Suprapubic skin (tissue), 4 donors: ENCODE measurements around the gene LRRN4CL. TPM values are rescaled to one million over a fixed set of nuclear protein-coding genes. Genes with fewer than 3 reads are reported as not detected.
A peak's percentile ranks its signal among the peaks of the same experiment; 100 is the strongest.
"Not testable (repeated sequence)": the region's sequence is repeated elsewhere in the genome, so short reads cannot be mapped to it uniquely, and the experiment has no call there.

ENCODE experiments used
- DNase-seq, 2 donors: peaks; one replicate each; pipeline ENCODE4 v3.0.0-alpha.2; 2019; ENCODE audit warnings: low spot score in 2 of 2
- H3K27ac ChIP-seq: fragments of 200-600 bp; sonication (generic); one replicate; pipeline ENCODE4 v1.5.1; 2019
- H3K27me3 ChIP-seq: fragments of 200-600 bp; sonication (generic); one replicate; pipeline ENCODE4 v1.5.1; 2019
- H3K36me3 ChIP-seq: fragments of 200-600 bp; sonication (generic); one replicate; pipeline ENCODE4 v1.5.1; 2019
- H3K4me1 ChIP-seq: fragments of 200-600 bp; sonication (generic); one replicate; pipeline ENCODE4 v1.5.1; 2019
- H3K4me3 ChIP-seq: fragments of 200-600 bp; sonication (generic); one replicate; pipeline ENCODE4 v1.5.1; 2019; ENCODE audit warnings: mild to moderate bottlenecking
- H3K9me3 ChIP-seq: fragments of 200-600 bp; sonication (generic); one replicate; pipeline ENCODE4 v1.5.1; 2019
- EP300 ChIP-seq: sonication (generic); formaldehyde crosslinking; IDR thresholded peaks from one replicate; pipeline ENCODE4 v1.6.1; 2017; ENCODE audit warnings: antibody characterized with exemption
- POLR2A ChIP-seq, 2 donors: fragments of 450-650 bp; IDR thresholded peaks; one replicate each; pipeline ENCODE4 v1.6.1; 2017; ENCODE audit warnings: antibody characterized with exemption in 2 of 2, mild to moderate bottlenecking in 2 of 2, moderate library complexity in 2 of 2
- POLR2AphosphoS5 ChIP-seq, 3 donors: sonication (generic); formaldehyde crosslinking; IDR thresholded peaks; one replicate each; pipeline ENCODE4 v1.6.1; 2017; ENCODE audit warnings: antibody characterized with exemption in 3 of 3
- WGBS: methylation state at CpG from one replicate; pipeline ENCODE4 v1.1.5; 2018; 5-methylcytosine and 5-hydroxymethylcytosine counted together
- total RNA-seq, 4 donors: library from RNA; depleted of rRNA; stranded (reverse); fragments of >200 nt; gene quantifications; one replicate each; pipeline ENCODE4 v1.1.0, GENCODE V29; 2016
- TF ChIP-seq, protein P1 (sequence below), 2 donors: fragments of 200-600 bp in 1 of 2; fragments of 450-650 bp in 1 of 2; sonication (generic) in 1 of 2; IDR thresholded peaks; one replicate each; pipeline ENCODE4 v1.5.1; 2016 to 2019; ENCODE audit warnings: antibody characterized with exemption in 2 of 2, mild to moderate bottlenecking in 1 of 2, moderate library complexity in 1 of 2

Gene LRRN4CL
- total RNA-seq, 4 donors from 2014 or later = 3.3 to 7.6 (median 5.9) TPM

DNA sequence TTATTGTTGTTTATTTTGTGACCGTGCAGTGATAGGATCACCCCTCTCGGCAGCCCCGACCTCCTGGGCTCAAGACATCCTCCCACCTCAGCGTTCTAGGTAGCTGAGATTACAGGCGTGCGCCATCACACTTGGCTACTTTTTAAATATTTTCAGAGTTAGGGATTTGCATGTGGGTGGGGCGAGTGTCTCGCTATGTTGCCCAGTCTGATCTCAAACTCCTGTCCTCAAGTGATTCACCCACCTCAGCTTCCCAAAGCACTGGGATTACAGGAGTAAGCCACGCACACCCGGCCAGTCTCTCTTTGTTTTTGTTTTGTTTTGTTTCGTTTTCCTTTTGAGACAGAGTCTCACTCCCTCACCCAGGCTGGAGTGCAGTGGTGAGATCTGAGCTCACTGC lies 35.0 kb downstream of the LRRN4CL start:
- TF ChIP-seq EP300 (no peak), POLR2AphosphoS5 (IDR thresholded peaks at IDR 0.05) (no peak), POLR2A (IDR thresholded peaks at IDR 0.05) (no peak)
- TF ChIP-seq, protein P1, sequence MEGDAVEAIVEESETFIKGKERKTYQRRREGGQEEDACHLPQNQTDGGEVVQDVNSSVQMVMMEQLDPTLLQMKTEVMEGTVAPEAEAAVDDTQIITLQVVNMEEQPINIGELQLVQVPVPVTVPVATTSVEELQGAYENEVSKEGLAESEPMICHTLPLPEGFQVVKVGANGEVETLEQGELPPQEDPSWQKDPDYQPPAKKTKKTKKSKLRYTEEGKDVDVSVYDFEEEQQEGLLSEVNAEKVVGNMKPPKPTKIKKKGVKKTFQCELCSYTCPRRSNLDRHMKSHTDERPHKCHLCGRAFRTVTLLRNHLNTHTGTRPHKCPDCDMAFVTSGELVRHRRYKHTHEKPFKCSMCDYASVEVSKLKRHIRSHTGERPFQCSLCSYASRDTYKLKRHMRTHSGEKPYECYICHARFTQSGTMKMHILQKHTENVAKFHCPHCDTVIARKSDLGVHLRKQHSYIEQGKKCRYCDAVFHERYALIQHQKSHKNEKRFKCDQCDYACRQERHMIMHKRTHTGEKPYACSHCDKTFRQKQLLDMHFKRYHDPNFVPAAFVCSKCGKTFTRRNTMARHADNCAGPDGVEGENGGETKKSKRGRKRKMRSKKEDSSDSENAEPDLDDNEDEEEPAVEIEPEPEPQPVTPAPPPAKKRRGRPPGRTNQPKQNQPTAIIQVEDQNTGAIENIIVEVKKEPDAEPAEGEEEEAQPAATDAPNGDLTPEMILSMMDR (IDR thresholded peaks at IDR 0.05) = no peak
- Histone ChIP-seq H3K27me3 (no peaks in the 10 kb centered on the region), H3K4me1 (peaks cover 17% of the 10 kb centered on the region), H3K36me3 (peaks cover 8% of the 10 kb centered on the region), H3K27ac (no peak overlapping the region), H3K9me3 (no peaks in the 10 kb centered on the region), H3K4me3 (no peak overlapping the region)
- no peak for DNase-seq
- 84% methylated on average over 11 of the region's 11 CpGs for WGBS

DNA sequence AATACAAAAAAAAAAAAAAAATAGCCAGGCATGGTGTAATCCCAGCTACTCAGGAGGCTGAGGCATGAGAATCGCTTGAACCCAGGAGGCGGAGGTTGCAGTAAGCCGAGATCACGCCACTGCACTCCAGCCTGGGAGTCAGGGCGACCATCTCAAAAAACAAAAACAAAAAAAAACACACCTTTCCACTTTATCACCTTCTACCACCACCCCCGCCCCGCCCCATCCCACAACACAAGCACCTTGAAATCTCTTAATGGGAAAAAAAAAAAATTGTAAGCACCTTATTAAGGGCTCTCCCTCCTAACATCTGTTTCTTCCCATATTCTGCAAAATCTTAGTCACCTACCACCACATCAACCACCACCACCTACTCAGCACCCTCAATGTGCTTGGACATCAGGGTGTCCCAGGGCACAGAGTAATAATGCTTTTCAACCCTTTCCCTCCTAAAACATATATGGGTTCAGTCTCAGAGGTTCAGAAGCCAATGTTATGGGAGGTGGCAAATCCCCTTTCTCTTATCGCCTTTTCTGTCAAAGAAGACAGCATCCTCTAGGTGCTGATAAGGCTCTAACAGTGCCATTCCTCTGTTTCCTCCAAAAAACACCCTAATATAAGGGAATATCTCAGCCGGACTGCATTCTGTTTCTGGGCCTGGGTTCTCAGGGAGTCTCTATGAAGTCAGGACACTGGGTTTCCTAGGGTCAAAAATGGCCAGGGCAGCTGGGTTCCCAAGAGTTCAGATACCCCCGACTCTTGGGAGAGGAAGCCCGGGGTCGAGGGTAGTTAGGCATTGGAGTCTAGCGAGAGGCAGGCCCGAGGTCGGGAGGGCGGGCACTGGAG lies 36.9 kb downstream of the LRRN4CL start:
- no peak for TF ChIP-seq POLR2A (IDR thresholded peaks at IDR 0.05)
- TF ChIP-seq, protein P1 (IDR thresholded peaks at IDR 0.05) = no peak
- no peak for TF ChIP-seq EP300
- TF ChIP-seq POLR2AphosphoS5 (IDR thresholded peaks at IDR 0.05) = no peak
- Histone ChIP-seq H3K27ac (peak overlapping the region; percentile 90), H3K27me3 (no peaks in the 10 kb centered on the region), H3K4me1 (peaks cover 19% of the 10 kb centered on the region), H3K9me3 (no peaks in the 10 kb centered on the region), H3K36me3 (peaks cover 24% of the 10 kb centered on the region), H3K4me3 (peak overlapping the region; percentile 72)
- WGBS = 31% methylated on average over 15 of the region's 16 CpGs
- no peak for DNase-seq

DNA sequence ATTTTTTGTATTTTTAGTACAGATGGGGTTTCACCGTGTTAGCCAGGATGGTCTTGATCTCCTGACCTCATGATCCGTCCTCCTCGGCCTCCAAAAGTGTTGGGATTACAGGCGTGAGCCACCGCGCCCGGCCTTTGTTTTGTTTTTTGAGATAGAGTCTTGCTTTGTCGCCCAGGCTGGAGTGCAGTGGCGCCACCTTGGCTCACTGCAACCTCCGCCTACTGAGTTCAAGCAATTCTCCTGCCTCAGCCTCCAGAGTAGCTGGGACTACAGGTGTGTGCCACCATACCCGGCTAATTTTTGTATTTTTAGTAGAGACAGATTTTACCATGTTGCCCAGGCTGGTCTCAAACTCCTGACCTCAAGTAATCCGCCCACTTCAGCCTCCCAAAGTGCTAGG lies 39.0 kb downstream of the LRRN4CL start:
- Histone ChIP-seq H3K4me1 (peaks cover 32% of the 10 kb centered on the region), H3K36me3 (peaks cover 24% of the 10 kb centered on the region)
- not testable (repeated sequence) for H3K27ac ChIP-seq, H3K4me3 ChIP-seq, DNase-seq, H3K27me3 ChIP-seq, H3K9me3 ChIP-seq
- whole genome bisulfite sequencing = 96% methylated on average over 12 of the region's 12 CpGs

DNA sequence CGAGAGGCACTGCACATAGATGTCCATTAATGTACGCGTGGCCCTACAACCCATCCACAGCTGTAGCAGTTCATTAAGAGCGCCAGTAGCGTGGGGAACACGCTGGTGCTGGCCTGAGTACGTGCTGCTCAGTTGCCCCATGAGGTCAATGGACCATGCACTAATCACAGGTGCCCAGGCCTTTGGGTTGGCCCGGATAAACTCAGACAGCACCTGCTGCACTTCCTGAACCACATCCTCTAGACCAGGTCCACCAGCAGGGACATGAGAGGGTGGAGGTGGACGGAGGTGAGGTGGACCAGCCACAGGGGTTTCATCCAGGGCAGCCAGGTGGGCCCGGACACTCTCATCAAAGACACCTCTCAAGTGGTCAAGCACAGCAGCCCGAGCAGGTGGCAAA lies 39.8 kb downstream of the LRRN4CL start:
- peaks cover 25% of the 10 kb centered on the region for H3K36me3 ChIP-seq
- H3K27ac ChIP-seq = no peak overlapping the region
- no peak overlapping the region for H3K4me3 ChIP-seq
- TF ChIP-seq POLR2AphosphoS5 (IDR thresholded peaks at IDR 0.05) = no peak
- no peak for TF ChIP-seq POLR2A (IDR thresholded peaks at IDR 0.05)
- TF ChIP-seq, protein P1 (IDR thresholded peaks at IDR 0.05) = no peak
- no peak for TF ChIP-seq EP300
- peaks cover 40% of the 10 kb centered on the region for H3K4me1 ChIP-seq
- WGBS = 94% methylated on average over 11 of the region's 11 CpGs
- no peak for DNase-seq
- no peaks in the 10 kb centered on the region for H3K9me3 ChIP-seq
- H3K27me3 ChIP-seq = no peaks in the 10 kb centered on the region

DNA sequence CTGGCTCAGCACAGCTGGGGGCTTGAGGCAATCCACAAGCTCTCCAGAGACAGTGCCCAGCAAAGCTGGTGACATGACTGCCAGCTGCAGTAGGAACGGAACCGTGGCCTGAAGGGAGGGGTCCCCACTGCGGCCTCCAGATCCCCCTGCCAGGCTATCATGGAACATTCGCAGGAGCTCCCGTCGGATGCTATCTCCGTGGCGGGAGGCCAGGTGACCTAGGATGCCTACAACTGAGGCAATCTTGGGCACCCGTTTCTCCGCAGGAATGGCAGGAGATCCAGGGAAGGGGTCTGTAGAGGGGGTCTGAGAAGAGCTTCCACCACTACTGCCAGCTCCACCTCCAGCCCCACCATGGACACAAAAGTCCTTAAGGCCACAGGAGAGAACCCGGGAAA lies 40.4 kb downstream of the LRRN4CL start:
- Histone ChIP-seq H3K36me3 (peaks cover 29% of the 10 kb centered on the region), H3K4me1 (peaks cover 43% of the 10 kb centered on the region), H3K9me3 (no peaks in the 10 kb centered on the region), H3K27ac (no peak overlapping the region), H3K4me3 (no peak overlapping the region), H3K27me3 (no peaks in the 10 kb centered on the region)
- whole genome bisulfite sequencing = 92% methylated on average over 11 of the region's 11 CpGs
- no peak for TF ChIP-seq POLR2A (IDR thresholded peaks at IDR 0.05)
- TF ChIP-seq POLR2AphosphoS5 (IDR thresholded peaks at IDR 0.05) = no peak
- no peak for TF ChIP-seq EP300
- TF ChIP-seq, protein P1 (IDR thresholded peaks at IDR 0.05) = no peak
- DNase-seq = no peak
